Neutrophil (primary cell): Measurements from ENCODE around the gene GH2.
A peak's percentile ranks its signal among the peaks of the same experiment; 100 is the strongest.
"Not testable (repeated sequence)": the region's sequence is repeated elsewhere in the genome, so short reads cannot be mapped to it uniquely, and the experiment has no call there.

ENCODE experiments used
- H3K27ac ChIP-seq: fragments of 200-600 bp; sonication (generic); 2 replicates; pipeline ENCODE4 v1.5.1; 2016; ENCODE audit warnings: mild to moderate bottlenecking, moderate library complexity
- H3K27me3 ChIP-seq: fragments of 200-600 bp; sonication (generic); 2 replicates; pipeline ENCODE4 v1.6.0; 2016; ENCODE audit warnings: mild to moderate bottlenecking
- H3K36me3 ChIP-seq: fragments of 200-600 bp; sonication (generic); 2 replicates; pipeline ENCODE4 v1.5.1; 2017
- H3K4me1 ChIP-seq, 2 experiments: fragments of 200-600 bp in 1 of 2; sonication (generic) in 1 of 2; 1 replicate in 1 of 2; 2 replicates in 1 of 2; pipeline versions ENCODE4 v1.5.1 to v1.6.1; 2013 to 2016; ENCODE audit warnings: low read depth in 1 of 2, low read length in 1 of 2, mild to moderate bottlenecking in 1 of 2, moderate library complexity in 1 of 2; ENCODE audit not compliant: control insufficient read depth in 1 of 2, insufficient read depth in 1 of 2
- H3K4me3 ChIP-seq, 2 experiments: fragments of 200-600 bp in 1 of 2; sonication (generic) in 1 of 2; 1 replicate in 1 of 2; 2 replicates in 1 of 2; pipeline ENCODE4 v1.5.1; 2013 to 2016; ENCODE audit warnings: low read depth in 1 of 2, low read length in 1 of 2, mild to moderate bottlenecking in 1 of 2, moderate library complexity in 1 of 2
- H3K9me3 ChIP-seq: fragments of 200-600 bp; sonication (generic); 2 replicates; pipeline ENCODE4 v1.5.1; 2016
- TF ChIP-seq, protein P1 (sequence below): fragments of 200-600 bp; sonication (generic); IDR thresholded peaks from 2 replicates; pipeline ENCODE4 v1.5.1; 2016; ENCODE audit warnings: antibody characterized with exemption

GH2 gene

DNA sequence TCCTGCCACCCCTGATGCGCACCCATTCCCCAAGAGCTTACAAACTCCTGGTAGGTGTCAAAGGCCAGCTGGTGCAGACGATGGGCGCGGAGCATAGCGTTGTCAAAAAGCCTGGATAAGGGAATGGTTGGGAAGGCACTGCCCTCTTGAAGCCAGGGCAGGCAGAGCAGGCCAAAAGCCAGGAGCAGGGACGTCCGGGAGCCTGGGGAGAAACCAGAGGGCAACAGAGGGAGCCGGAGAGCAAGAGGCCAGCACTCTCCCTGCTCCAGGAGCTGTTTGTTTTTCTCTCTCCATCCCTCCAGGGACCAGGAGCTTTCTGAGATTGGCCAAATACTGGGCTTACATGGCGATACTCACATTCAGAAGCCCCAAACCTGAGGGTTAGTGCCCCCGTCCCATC is 36.6 kb upstream of the GH2 start:
- Histone ChIP-seq H3K4me1 (no peaks in the 10 kb centered on the region), H3K27me3 (no peaks in the 10 kb centered on the region)

DNA sequence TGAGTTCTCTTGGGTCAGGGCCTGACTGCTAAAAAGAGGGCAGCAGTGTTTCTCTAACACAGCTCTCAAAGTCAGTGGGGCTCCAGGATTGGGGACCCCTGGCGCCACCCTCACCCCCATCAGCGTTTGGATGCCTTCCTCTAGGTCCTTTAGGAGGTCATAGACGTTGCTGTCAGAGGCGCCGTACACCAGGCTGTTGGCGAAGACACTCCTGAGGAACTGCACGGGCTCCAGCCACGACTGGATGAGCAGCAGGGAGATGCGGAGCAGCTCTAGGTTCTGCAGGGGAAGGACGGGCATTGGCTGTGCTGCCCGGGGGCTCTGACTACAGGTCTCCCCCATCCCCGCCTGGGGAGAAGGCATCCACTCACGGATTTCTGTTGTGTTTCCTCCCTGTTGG is 35.9 kb upstream of the GH2 start:
- H3K9me3 ChIP-seq = no peaks in the 10 kb centered on the region
- H3K27ac ChIP-seq = no peak overlapping the region
- TF ChIP-seq, protein P1, sequence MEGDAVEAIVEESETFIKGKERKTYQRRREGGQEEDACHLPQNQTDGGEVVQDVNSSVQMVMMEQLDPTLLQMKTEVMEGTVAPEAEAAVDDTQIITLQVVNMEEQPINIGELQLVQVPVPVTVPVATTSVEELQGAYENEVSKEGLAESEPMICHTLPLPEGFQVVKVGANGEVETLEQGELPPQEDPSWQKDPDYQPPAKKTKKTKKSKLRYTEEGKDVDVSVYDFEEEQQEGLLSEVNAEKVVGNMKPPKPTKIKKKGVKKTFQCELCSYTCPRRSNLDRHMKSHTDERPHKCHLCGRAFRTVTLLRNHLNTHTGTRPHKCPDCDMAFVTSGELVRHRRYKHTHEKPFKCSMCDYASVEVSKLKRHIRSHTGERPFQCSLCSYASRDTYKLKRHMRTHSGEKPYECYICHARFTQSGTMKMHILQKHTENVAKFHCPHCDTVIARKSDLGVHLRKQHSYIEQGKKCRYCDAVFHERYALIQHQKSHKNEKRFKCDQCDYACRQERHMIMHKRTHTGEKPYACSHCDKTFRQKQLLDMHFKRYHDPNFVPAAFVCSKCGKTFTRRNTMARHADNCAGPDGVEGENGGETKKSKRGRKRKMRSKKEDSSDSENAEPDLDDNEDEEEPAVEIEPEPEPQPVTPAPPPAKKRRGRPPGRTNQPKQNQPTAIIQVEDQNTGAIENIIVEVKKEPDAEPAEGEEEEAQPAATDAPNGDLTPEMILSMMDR = no peak
- no peaks in the 10 kb centered on the region for H3K4me1 ChIP-seq
- H3K4me3 ChIP-seq = no peak overlapping the region
- H3K36me3 ChIP-seq = no peaks in the 10 kb centered on the region
- H3K27me3 ChIP-seq = no peaks in the 10 kb centered on the region

More for the DNA sequence above, 36.6 kb upstream of the GH2 start:
- TF ChIP-seq, protein P1 = no peak
- Histone ChIP-seq H3K36me3 (no peaks in the 10 kb centered on the region), H3K9me3 (no peaks in the 10 kb centered on the region), H3K27ac (no peak overlapping the region), H3K4me3 (no peak overlapping the region)

DNA sequence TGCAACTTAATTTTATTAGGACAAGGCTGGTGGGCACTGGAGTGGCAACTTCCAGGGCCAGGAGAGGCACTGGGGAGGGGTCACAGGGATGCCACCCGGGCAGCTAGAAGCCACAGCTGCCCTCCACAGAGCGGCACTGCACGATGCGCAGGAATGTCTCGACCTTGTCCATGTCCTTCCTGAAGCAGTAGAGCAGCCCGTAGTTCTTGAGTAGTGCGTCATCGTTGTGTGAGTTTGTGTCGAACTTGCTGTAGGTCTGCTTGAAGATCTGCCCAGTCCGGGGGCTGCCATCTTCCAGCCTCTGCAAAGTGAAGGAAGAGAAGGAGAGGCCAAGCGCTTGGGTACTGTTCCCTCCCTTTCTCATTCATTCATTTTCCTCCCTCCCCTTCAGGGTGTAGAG is 35.5 kb upstream of the GH2 start:
- not testable (repeated sequence) for H3K9me3 ChIP-seq, H3K4me3 ChIP-seq

DNA sequence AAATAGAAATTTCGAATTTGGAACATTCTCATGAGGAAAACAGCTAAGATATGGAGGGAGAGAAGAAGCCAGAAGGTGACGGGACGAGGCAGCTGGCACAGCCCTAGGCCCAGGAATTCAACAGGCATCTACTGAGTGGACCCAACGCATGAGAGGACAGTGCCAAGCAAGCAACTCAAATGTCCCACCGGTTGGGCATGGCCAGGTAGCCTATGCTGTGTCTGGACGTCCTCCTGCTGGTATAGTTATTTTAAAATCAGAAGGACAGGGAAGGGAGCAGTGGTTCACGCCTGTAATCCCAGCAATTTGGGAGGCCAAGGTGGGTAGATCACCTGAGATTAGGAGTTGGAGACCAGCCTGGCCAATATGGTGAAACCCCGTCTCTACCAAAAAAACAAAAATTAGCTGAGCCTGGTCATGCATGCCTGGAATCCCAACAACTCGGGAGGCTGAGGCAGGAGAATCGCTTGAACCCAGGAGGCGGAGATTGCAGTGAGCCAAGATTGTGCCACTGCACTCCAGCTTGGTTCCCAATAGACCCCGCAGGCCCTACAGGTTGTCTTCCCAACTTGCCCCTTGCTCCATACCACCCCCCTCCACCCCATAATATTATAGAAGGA is 34.9 kb upstream of the GH2 start:
- H3K27me3 ChIP-seq = no peaks in the 10 kb centered on the region
- TF ChIP-seq, protein P1 = no peak
- no peak overlapping the region for H3K4me3 ChIP-seq
- no peak overlapping the region for H3K27ac ChIP-seq
- no peaks in the 10 kb centered on the region for H3K36me3 ChIP-seq
- H3K9me3 ChIP-seq = no peaks in the 10 kb centered on the region
- no peaks in the 10 kb centered on the region for H3K4me1 ChIP-seq

More for the DNA sequence above, 35.5 kb upstream of the GH2 start:
- not testable (repeated sequence) for H3K36me3 ChIP-seq, H3K27ac ChIP-seq, H3K27me3 ChIP-seq, H3K4me1 ChIP-seq

DNA sequence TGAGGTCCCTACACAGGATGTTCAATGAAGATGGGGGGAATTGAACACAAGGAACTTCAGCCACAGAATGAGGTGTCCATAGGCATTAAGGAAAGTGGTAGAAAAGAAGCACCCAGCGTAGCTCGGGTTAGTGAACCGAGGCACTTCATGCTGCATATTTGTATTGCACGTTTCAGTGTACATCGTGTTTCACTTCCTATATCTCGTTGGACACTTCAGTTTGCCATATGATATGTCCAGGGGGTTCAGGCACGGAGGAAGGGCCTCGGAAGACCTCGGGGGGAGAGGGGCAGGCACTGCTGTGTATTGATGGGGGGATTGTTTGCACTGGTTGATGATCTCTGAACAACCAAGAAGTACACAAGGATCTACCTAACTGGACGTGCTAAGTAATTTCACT is 34.0 kb upstream of the GH2 start:
- H3K27me3 ChIP-seq, H3K4me1 ChIP-seq, H3K27ac ChIP-seq, H3K9me3 ChIP-seq, H3K4me3 ChIP-seq, H3K36me3 ChIP-seq: not testable (repeated sequence)

DNA sequence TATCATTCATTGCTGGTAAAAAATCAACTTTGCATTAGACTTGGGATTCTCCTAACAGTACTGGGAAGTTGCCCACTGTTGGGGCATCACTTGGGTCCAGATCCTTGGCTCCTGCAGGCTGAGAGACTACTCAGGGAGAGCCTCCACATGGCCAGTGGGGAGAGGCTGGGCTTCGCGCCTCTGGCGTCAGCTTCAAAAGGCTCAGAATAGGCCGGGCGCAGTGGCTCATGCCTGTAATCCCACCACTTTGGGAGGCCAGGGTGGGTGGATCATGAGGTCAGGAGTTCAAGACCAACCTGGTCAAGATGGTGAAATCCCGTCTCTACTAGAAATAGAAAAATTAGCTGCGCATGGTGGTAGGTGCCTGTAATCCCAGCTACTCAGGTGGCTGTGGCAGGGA is 32.7 kb upstream of the GH2 start:
- Histone ChIP-seq H3K27me3 (no peaks in the 10 kb centered on the region), H3K27ac (no peak overlapping the region), H3K4me3 (no peak overlapping the region), H3K36me3 (no peaks in the 10 kb centered on the region), H3K4me1 (no peaks in the 10 kb centered on the region), H3K9me3 (no peaks in the 10 kb centered on the region)
- TF ChIP-seq, protein P1 = no peak

DNA sequence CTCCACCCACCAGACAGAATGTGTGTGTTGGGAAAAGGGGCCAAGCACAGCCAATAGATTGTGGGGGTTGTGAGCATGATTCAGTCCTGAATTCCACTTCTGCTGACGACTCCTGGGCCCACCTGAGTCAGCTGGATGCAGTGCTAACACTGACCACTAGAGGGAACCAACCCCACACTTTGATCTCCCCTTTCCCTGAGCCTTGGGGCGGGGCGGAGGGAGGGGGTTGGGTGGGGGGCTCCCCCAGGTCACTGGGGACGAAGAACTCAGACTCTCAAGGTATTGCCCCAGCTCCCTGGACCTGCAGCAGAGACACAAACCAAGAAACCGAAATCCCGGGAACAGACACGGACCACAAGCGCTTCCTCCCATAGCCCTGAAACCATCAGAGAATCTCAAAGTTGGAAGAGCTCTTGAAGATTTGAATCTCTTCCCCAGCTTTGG is 29.9 kb upstream of the GH2 start:
- Histone ChIP-seq H3K36me3 (no peaks in the 10 kb centered on the region), H3K9me3 (no peaks in the 10 kb centered on the region), H3K4me1 (no peaks in the 10 kb centered on the region), H3K27ac (no peak overlapping the region), H3K4me3 (no peak overlapping the region), H3K27me3 (no peaks in the 10 kb centered on the region)
- TF ChIP-seq, protein P1 = peak; percentile 89
